K562 (cell line): Measurements from ENCODE around the gene MCF2.

Source experiments
- CBX3 ChIP-seq, 2 experiments: IDR thresholded peaks; 1 replicate in 1 of 2; 2 replicates in 1 of 2; pipeline ENCODE4 v1.6.1; 2012; ENCODE audit warnings: inconsistent platforms in 2 of 2, low read length in 2 of 2, borderline replicate concordance in 1 of 2, control low read depth in 1 of 2
- CBX5 ChIP-seq: IDR thresholded peaks from 2 replicates; pipeline ENCODE4 v1.6.1; 2014; ENCODE audit warnings: low read depth, borderline replicate concordance
- CHD2 ChIP-seq: IDR thresholded peaks from 2 replicates; pipeline ENCODE4 v1.6.1; 2011; ENCODE audit warnings: low read depth, low read length
- HDAC2 ChIP-seq: fragments of 450-650 bp; IDR thresholded peaks from 2 replicates; pipeline ENCODE4 v1.6.1; 2016; ENCODE audit warnings: mild to moderate bottlenecking
- JUN ChIP-seq, 2 experiments: sonication (generic) in 1 of 2; formaldehyde crosslinking in 1 of 2; IDR thresholded peaks; 2 replicates each; pipeline versions ENCODE4 v1.6.1 to v1.8.0; 2012 to 2022; ENCODE audit warnings: borderline replicate concordance in 2 of 2, mild to moderate bottlenecking in 2 of 2, improper control_type of control experiment in 1 of 2, low read depth in 1 of 2, low read length in 1 of 2, missing genetic modification reagents in 1 of 2
- MCM3 ChIP-seq: fragments of 450-650 bp; IDR thresholded peaks from 2 replicates; pipeline ENCODE4 v1.6.1; 2016
- NRF1 ChIP-seq, 2 experiments: fragments of 450-650 bp; IDR thresholded peaks in 1 of 2; conservative IDR thresholded peaks in 1 of 2; 2 replicates each; pipeline ENCODE4 v1.6.1; 2014; ENCODE audit warnings: mild to moderate bottlenecking in 2 of 2
- SIN3B ChIP-seq: fragments of 450-650 bp; IDR thresholded peaks from 2 replicates; pipeline ENCODE4 v1.6.1; 2017; ENCODE audit warnings: low read depth, mild to moderate bottlenecking, moderate library complexity
- ZNF436 ChIP-seq: fragments of 250-450, 450-650 bp; sonication (Bioruptor Pico); formaldehyde crosslinking; IDR thresholded peaks from 2 replicates; pipeline ENCODE4 v1.7.0; 2020; ENCODE audit warnings: mild to moderate bottlenecking
- TF ChIP-seq, protein P1 (sequence below), 3 experiments: fragments of 200-800 bp in 1 of 3; fragments of 250-450 bp in 1 of 3; fragments of 450-650 bp in 1 of 3; sonication (Bioruptor Pico) in 1 of 3; sonication (Bioruptor generic) in 1 of 3; formaldehyde crosslinking in 1 of 3; IDR thresholded peaks; 2 replicates each; pipeline versions ENCODE4 v1.6.1 to v1.8.0; 2016 to 2022; ENCODE audit warnings: mild to moderate bottlenecking in 2 of 3, missing genetic modification characterization in 2 of 3, missing compliant biosample characterization in 1 of 3, moderate library complexity in 1 of 3
- TF ChIP-seq, protein P2 (sequence below), 2 experiments: fragments of 450-650 bp; IDR thresholded peaks; 2 replicates each; pipeline ENCODE4 v1.6.1; 2018; ENCODE audit warnings: mild to moderate bottlenecking in 2 of 2, low read depth in 1 of 2; ENCODE audit not compliant: partially characterized antibody in 2 of 2
- TF ChIP-seq, protein P3 (sequence below): sonication (generic); formaldehyde crosslinking; IDR thresholded peaks from 2 replicates; pipeline ENCODE4 v1.8.1; 2023; ENCODE audit warnings: mild to moderate bottlenecking, missing genetic modification reagents
- TF ChIP-seq, protein P4 (sequence below): fragments of 250-450 bp; sonication (Bioruptor Pico); IDR thresholded peaks from 2 replicates; pipeline ENCODE4 v1.4.0; 2020; ENCODE audit warnings: mild to moderate bottlenecking, moderate library complexity
- TF ChIP-seq, protein P5 (sequence below): fragments of 250-450 bp; sonication (Bioruptor Pico); IDR thresholded peaks from 2 replicates; pipeline ENCODE4 v1.8.0; 2022; ENCODE audit warnings: moderate library complexity, mild to moderate bottlenecking, inconsistent platforms

DNA sequence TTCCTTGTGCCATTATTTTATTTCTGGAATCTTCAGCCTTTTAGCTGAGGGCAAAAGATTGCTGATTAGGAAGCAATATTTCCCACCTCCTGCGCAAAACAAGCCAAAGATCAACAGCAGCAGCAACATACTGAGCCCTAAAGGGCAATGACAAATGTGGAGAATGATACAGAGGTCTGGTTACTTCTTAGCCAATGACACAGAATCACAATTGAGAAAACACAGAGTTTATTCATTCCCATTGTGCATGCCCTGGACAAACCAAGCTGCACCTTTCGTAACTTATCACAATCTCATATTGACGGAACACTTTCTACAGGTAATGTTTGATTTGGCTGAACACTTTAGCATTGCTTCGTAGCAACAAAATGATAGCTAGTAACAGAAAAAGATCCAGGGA lies 164.0 kb downstream of the MCF2 start:
- TF ChIP-seq NRF1 (conservative IDR thresholded peaks at IDR 0.05 in 1 of 2, IDR thresholded peaks at IDR 0.05 in 1 of 2) (no peak), JUN (IDR thresholded peaks at IDR 0.05; ENCODE audit: borderline replicate concordance, low read depth, low read length) (no peak), JUN (CRISPR knock-in tag; IDR thresholded peaks at IDR 0.05; ENCODE audit: borderline replicate concordance) (no peak), HDAC2 (no peak), CHD2 (no peak), SIN3B (no peak), CBX3 (IDR thresholded peaks at IDR 0.05; ENCODE audit: borderline replicate concordance in 1 of 2, low read length in 2 of 2) (no peak), ZNF436 (CRISPR knock-in tag) (no peak), MCM3 (no peak), CBX5 (no peak)
- TF ChIP-seq, protein P1, sequence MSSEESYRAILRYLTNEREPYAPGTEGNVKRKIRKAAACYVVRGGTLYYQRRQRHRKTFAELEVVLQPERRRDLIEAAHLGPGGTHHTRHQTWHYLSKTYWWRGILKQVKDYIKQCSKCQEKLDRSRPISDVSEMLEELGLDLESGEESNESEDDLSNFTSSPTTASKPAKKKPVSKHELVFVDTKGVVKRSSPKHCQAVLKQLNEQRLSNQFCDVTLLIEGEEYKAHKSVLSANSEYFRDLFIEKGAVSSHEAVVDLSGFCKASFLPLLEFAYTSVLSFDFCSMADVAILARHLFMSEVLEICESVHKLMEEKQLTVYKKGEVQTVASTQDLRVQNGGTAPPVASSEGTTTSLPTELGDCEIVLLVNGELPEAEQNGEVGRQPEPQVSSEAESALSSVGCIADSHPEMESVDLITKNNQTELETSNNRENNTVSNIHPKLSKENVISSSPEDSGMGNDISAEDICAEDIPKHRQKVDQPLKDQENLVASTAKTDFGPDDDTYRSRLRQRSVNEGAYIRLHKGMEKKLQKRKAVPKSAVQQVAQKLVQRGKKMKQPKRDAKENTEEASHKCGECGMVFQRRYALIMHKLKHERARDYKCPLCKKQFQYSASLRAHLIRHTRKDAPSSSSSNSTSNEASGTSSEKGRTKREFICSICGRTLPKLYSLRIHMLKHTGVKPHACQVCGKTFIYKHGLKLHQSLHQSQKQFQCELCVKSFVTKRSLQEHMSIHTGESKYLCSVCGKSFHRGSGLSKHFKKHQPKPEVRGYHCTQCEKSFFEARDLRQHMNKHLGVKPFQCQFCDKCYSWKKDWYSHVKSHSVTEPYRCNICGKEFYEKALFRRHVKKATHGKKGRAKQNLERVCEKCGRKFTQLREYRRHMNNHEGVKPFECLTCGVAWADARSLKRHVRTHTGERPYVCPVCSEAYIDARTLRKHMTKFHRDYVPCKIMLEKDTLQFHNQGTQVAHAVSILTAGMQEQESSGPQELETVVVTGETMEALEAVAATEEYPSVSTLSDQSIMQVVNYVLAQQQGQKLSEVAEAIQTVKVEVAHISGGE (CRISPR knock-in tag; IDR thresholded peaks at IDR 0.05): no peak
- TF ChIP-seq, protein P2, sequence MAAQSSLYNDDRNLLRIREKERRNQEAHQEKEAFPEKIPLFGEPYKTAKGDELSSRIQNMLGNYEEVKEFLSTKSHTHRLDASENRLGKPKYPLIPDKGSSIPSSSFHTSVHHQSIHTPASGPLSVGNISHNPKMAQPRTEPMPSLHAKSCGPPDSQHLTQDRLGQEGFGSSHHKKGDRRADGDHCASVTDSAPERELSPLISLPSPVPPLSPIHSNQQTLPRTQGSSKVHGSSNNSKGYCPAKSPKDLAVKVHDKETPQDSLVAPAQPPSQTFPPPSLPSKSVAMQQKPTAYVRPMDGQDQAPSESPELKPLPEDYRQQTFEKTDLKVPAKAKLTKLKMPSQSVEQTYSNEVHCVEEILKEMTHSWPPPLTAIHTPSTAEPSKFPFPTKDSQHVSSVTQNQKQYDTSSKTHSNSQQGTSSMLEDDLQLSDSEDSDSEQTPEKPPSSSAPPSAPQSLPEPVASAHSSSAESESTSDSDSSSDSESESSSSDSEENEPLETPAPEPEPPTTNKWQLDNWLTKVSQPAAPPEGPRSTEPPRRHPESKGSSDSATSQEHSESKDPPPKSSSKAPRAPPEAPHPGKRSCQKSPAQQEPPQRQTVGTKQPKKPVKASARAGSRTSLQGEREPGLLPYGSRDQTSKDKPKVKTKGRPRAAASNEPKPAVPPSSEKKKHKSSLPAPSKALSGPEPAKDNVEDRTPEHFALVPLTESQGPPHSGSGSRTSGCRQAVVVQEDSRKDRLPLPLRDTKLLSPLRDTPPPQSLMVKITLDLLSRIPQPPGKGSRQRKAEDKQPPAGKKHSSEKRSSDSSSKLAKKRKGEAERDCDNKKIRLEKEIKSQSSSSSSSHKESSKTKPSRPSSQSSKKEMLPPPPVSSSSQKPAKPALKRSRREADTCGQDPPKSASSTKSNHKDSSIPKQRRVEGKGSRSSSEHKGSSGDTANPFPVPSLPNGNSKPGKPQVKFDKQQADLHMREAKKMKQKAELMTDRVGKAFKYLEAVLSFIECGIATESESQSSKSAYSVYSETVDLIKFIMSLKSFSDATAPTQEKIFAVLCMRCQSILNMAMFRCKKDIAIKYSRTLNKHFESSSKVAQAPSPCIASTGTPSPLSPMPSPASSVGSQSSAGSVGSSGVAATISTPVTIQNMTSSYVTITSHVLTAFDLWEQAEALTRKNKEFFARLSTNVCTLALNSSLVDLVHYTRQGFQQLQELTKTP (IDR thresholded peaks at IDR 0.05; ENCODE audit: low read depth in 1 of 2, partially characterized antibody in 2 of 2): no peak
- TF ChIP-seq, protein P3, sequence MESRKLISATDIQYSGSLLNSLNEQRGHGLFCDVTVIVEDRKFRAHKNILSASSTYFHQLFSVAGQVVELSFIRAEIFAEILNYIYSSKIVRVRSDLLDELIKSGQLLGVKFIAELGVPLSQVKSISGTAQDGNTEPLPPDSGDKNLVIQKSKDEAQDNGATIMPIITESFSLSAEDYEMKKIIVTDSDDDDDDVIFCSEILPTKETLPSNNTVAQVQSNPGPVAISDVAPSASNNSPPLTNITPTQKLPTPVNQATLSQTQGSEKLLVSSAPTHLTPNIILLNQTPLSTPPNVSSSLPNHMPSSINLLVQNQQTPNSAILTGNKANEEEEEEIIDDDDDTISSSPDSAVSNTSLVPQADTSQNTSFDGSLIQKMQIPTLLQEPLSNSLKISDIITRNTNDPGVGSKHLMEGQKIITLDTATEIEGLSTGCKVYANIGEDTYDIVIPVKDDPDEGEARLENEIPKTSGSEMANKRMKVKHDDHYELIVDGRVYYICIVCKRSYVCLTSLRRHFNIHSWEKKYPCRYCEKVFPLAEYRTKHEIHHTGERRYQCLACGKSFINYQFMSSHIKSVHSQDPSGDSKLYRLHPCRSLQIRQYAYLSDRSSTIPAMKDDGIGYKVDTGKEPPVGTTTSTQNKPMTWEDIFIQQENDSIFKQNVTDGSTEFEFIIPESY (CRISPR knock-in tag): no peak
- TF ChIP-seq, protein P4, sequence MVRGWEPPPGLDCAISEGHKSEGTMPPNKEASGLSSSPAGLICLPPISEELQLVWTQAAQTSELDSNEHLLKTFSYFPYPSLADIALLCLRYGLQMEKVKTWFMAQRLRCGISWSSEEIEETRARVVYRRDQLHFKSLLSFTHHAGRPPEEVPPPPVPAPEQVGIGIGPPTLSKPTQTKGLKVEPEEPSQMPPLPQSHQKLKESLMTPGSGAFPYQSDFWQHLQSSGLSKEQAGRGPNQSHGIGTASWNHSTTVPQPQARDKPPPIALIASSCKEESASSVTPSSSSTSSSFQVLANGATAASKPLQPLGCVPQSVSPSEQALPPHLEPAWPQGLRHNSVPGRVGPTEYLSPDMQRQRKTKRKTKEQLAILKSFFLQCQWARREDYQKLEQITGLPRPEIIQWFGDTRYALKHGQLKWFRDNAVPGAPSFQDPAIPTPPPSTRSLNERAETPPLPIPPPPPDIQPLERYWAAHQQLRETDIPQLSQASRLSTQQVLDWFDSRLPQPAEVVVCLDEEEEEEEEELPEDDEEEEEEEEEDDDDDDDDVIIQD: no peak
- TF ChIP-seq, protein P5, sequence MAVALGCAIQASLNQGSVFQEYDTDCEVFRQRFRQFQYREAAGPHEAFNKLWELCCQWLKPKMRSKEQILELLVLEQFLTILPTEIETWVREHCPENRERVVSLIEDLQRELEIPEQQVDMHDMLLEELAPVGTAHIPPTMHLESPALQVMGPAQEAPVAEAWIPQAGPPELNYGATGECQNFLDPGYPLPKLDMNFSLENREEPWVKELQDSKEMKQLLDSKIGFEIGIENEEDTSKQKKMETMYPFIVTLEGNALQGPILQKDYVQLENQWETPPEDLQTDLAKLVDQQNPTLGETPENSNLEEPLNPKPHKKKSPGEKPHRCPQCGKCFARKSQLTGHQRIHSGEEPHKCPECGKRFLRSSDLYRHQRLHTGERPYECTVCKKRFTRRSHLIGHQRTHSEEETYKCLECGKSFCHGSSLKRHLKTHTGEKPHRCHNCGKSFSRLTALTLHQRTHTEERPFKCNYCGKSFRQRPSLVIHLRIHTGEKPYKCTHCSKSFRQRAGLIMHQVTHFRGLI: no peak
